GM18511 (cell line): ENCODE results near the gene VWA1.
"Not testable (repeated sequence)": the region's sequence is repeated elsewhere in the genome, so short reads cannot be mapped to it uniquely, and the experiment has no call there.

ENCODE experiments used
- ATAC-seq: cut with Tn5 transposase; IDR thresholded peaks from one replicate; pipeline ENCODE4 v1.9.1; 2021; ENCODE audit warnings: mild to moderate bottlenecking, moderate library complexity; ENCODE audit not compliant: unreplicated experiment

VWA1 gene

DNA sequence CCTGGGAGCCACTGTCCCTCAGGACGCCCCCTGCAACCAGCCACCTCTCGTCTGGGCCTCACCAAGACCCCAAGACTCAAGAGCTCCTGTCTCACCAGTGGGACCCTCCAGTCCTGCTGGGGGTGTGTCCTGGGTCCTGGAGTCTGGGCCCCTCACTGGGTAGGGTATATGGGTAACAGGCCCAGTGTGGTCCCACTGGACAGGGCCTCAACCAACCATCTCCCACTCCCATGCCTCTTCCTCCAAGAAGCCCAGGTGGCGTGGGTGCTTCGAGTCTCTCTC is 725 bp upstream of the VWA1 start:
- ATAC-seq: no peak

DNA sequence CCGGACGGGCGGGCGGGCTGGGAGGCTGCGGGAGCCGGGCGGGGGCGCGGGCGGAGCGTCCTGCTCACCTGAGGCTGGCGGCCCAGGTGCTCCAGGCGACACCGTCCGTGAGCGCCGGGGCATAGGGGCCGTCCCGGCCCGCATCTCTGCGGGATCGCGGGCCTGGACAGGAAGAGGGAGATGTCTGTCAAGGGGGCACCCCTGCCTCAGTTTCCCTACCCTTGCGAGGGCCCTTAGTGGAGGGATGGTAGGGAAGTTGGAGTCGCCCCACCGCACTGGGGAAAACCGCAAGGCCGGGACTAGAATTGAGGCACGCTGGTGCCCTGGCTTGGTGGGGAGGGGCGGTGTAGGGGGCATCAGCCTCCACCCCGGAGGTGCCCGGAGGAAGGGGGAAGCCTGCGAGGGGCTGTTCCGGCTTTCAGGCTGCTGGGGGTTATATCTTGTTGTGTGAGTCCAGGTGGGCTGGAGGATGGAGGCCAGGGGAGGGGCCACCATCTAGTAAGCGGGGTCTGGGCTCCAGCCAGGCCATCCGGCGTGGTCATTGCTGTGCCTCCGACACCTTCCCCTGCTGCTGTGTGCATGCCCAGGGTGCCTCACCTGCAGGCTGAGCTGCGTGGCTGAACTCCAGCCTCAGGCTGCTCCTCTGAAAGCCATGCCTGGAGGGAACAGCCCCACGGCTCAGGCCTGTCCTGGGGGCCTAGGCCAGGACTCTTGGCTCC is 580 bp downstream of the VWA1 start:
- ATAC-seq: no peak

DNA sequence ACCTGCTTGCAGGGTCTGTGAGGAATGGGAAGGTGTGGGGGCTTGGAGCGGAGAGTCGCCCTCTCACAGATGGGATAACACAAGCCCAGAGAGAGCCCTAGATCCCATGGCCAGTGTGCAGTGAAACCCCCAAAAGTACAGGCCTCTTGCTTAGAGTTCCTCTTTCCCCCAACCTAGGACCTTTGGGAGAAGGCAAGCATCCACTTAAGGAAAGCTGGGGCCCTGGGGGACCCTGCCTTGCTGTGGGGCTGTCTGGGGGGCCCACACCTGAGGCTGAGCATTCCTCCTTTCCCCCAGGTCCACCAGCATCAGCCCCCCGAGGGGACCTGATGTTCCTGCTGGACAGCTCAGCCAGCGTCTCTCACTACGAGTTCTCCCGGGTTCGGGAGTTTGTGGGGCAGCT is 1.1 kb downstream of the VWA1 start:
- no peak for ATAC-seq

DNA sequence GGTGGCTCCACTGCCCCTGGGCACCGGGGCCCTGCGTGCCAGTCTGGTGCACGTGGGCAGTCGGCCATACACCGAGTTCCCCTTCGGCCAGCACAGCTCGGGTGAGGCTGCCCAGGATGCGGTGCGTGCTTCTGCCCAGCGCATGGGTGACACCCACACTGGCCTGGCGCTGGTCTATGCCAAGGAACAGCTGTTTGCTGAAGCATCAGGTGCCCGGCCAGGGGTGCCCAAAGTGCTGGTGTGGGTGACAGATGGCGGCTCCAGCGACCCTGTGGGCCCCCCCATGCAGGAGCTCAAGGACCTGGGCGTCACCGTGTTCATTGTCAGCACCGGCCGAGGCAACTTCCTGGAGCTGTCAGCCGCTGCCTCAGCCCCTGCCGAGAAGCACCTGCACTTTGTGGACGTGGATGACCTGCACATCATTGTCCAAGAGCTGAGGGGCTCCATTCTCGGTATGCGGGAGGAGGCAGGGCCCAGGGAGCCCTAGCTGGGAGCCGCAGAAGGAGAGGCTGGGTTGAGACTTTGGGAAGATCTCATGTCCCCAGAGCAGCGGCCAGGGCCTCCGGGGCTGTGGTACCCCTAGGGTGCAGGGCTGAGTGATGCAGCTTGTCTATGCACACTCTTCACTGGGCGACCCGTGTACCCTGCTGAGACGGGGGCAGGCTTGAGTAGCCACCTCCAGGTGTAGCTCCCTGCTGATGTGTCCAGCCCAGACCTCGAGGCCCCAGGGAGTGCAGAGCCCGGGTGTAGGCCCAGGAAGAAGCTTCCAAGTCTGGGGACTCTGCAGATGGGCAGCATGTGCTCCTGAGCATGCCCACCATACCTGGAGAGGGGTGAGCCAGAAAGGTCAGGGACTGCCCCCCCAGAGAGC is 1.8 kb downstream of the VWA1 start:
- ATAC-seq: no peak

DNA sequence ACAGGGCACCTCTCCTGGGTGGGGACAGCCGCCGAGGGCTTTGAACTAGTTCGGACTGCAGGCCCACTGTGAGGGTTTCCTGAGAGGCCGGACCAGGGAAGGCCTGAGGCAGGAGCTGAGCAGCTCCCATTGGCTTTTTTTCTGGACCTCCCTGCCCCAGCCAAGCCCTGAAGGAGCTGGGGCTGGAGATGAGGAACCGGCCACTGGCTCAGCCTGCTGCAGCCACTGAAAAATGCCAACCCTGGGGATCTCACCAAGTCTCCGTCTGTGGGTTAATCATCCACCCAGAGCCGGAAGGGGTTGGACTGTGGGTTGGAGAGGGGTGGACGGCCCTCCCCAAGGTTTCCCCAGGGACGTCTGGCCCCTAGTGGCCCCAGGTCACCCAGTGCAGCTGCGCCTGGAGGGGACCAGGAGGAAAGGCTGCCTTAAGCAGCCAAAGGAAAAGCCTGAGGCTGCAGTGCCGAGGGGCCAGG is 2.5 kb downstream of the VWA1 start:
- peak; percentile 59 for ATAC-seq

DNA sequence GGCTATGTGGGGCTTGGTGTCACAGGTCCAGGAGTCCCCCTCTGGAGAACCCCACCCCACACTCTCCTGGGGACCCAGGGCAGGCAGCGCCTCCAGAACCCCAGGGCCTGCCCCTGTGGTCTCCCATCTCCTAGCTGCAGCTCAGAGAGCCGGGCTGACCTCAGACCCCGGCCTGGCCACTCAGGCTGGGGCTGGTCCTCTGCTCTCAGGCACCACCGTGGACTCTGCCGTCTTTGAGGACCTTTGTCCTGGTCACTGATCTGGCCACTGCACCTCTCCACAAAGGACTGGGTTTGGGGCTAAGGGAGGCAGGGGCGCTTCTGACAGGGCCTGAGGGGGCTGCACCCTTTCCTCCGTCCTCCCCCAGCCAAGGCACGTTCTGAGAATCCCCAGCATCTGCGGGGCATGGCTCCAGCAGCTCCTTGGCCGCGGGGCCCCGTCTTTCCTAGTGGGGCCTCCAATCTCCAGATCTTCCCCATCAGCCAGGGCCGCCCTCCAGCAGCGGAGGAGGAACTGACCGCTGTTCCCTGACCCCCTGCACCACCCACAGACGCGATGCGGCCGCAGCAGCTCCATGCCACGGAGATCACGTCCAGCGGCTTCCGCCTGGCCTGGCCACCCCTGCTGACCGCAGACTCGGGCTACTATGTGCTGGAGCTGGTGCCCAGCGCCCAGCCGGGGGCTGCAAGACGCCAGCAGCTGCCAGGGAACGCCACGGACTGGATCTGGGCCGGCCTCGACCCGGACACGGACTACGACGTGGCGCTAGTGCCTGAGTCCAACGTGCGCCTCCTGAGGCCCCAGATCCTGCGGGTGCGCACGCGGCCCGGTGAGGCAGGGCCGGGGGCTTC is 3.3 kb downstream of the VWA1 start:
- no peak for ATAC-seq

DNA sequence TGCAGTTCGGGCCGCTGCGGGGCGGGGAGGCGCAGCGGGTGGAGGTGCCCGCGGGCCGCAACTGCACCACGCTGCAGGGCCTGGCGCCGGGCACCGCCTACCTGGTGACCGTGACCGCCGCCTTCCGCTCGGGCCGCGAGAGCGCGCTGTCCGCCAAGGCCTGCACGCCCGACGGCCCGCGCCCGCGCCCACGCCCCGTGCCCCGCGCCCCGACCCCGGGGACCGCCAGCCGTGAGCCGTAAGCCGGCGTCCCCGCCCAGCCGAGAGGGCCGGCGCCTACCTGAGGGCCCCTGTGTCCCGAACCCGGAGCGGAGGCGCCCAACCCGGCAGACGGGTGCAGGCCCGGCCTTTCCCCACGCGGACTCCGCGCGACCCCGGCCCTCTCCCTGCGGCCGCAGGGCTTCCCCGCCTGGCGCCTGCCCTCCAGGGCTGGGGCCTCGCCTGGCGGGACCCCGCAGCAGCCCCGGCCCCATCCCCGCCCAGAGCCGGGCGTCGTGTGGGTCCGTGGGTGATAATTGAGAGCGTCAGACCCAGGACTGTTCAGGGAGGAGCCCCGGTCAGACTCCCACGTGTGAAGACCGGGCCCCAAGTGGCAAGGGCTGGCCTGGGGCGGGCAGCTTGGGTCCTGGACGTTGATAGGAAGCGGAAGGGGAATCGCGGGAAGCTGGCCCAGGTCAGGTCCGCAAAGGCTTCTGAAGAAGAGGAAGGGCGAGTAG is 4.2 kb downstream of the VWA1 start:
- ATAC-seq: no peak

DNA sequence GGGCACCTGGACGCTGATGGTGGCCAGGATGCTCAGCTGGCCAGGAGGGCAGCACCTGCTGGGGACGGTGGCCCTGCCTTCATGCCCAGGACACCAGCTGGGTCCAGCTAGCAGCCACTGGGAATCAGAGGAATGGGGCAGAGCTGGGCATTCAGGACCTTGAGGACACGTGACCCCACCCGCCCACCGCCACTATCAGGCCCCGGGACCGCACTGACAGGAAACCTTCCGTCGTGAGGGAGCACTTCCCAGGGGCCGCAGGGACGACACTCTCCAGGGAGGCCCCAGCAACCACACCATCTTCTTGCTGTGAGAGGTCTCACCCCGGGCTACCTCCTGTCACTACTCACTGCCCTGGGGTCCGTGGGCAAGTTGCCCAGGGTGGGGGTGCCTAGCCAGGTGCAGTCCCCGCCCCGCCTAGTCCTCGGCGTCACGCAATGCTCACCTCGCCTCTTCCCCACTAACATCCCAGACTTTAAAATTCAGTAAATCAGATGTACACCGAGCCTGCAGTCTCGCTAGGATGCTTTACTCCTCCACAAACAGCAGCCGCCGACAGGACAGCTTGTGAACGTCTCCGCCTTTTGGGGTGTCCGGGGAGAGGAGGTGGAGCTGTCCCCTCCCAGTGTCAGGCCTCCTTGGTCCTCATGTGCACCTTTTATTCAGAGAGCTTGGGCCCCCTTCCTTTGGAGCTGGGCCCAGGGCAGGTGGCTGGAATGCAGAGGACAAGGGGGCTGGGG is 4.9 kb downstream of the VWA1 start:
- ATAC-seq: no peak

DNA sequence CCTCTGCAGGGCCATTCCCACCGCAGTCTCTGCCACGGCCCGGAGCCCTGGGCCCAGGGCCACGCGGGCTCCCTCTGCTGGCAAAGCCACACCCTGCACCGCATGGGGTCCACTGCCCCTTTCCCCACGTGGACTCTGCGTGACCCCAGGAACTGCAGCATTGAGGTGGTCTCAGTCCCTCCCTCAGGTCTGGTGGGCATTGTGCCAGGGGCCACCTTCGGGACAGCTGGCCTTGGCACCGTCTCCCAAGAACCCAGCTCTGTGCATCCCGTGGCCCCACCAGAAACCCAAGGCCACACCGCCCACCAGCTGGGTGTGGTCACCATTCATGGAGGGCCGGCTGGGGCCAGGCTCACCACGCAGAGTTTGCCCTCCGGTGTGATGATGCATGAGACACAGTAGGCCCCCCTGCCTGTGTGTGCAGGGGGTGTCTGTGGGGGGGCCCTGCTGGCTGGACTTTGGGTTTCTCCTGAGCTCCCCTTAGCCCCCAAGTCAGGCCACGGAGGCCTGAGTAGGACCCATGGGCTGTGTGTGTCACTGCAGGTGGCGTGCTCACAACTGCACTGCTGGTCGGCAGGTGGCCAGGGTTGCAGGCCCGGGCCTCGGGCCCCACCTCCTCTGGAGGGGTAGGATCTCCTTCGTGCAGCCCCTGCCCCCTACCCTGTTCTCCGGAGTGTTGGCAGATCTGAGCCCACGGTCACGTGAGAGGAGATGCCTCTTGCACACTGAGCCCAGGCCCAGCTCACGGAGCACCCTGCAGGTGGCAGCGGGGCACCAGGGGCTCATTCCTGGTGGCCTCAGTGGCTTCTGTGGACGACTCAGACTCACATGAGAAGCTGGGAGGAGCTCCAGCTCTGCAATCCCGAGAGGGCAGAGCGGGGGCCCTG is 5.8 kb downstream of the VWA1 start:
- no peak for ATAC-seq

DNA sequence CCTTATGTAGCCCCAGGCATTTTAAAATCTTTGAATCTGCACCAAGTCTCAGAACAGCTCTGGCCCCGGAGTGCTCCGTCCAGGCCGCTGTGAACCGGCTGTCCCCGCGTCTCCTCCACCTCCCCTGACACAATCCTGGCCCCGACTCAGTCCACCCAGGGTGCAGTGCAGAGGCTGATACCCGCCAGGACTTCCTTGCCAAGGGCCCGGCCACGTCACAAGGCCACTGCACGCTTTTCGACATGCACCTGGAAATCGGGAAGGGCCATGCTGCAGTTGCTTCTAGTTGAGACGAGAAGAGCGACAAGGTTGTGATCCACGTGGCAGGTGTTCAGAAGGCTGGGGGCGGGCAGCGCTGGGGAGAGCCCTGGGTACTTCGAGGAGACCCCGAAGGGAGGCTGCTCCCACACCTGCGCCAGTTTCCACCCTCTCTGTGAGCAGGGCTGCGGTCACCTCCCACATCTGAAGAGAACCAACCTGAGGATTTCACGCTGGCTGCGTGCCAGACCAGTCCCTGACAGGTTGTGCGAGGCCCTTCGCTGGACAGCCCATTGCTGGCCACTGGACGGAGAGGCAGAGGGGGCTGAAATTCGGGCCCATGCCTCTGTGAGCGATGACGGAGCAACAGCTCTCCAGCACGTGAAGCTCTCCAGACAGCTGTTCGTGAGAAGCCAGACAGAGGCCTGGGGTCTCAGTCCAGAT is 6.7 kb downstream of the VWA1 start:
- ATAC-seq: no peak

DNA sequence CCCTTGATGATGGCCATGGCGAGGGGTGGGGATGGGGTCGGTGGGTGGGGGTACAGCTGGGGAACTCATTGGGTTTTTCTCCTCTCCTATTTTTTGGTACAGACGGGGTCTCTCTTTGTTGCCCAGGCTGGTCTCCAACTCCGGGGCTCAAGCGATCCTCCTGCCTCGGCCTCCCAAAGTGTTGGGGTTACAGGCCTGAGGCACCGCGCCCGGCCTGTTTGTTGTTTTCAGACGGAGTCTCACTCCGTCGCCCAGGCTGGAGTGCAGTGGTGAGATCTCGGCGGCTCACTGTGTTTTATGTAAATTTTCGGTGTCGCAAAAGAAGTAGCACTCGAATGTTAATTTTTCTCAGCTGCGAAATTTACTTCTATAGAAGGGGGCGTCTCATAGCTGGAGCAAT is 11.1 kb downstream of the VWA1 start:
- ATAC-seq: not testable (repeated sequence)

DNA sequence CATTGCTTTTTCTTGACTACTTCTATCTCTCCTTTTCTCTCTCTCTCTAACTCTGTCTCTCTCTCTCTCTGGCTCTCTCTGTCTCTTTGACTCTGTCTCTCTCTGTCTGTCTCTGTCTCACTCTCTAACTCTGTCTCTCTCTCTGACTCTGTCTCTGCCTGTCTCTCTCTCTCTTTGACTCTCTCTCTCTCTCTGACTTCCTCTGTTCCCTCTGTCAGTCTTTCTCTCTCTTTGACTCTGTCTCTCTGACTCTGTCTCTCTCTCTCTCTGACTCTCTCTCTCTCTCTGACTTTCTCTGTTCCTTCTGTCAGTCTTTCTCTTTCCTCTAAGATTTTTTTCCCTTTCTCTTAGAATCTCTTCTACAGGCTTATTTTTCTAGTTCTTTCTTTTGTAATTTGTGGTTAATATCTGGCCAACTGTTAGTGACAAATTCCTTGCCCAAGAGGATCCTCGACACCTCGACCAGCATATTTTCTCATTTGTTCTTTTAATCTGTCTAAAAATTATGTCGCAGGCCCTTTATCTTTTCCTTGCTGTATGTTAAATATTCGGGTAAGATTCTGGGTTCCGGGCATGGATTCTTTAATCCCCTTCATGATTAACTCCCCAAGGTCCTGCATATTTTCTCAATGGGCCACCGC is 13.7 kb downstream of the VWA1 start, which contains the start of gene ATAD3C:
ATAD3C (plus strand) TSS at position 591 of the 641 bp plus-strand sequence. CDS start 995 bp downstream, outside the sequence.
- ATAC-seq: no peak

DNA sequence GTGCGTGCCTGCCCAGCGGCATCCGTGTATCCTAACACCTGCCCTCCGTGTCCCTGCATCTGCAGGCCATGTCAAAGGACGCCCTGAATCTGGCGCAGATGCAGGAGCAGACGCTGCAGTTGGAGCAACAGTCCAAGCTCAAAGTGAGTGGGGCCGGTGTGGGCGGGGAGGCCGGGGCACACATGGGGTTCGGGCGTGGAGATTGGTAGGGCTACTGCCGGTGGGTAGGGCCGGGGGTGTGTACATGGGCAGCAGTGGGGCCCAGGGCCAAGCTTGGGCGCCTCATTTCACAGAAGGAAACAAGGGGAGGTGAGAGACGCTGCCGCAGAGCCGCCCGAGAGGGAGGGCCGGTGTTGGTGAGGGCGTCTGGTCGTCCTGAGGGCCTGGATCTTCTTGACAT is 15.1 kb downstream of the VWA1 start:
- ATAC-seq: not testable (repeated sequence)

DNA sequence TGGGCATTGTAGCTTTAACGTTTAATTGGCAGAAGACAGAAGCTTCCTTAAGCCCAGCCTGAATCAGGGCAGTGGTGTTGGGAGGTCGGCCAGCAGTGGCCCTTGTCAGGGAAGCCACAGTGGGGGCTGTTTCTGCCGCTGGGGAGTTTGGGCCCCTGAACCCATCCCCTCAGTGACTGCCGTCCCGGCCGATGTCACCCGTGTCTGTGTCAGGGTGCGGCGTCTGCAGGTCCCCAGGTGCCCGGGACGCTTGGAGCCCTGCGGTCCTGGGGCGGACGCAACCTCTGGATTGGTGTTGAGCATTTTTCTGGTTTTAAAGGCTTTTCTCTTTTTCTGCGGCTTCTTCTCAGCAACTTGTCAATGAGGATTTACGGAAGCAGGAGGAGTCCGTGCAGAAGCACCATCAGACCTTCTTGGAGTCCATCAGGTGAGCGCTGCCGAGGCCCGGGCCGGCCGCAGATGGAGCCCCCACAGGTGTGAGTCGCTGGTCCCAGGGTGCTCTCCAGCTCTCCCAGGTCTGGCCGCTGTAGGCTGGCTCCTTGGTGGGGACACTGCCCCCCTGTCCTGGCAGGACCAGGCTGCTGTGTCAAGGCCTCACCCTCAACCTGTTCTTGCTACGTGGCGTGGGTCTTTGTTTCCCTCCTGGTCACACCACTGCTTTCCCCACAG is 16.3 kb downstream of the VWA1 start:
- ATAC-seq: no peak

DNA sequence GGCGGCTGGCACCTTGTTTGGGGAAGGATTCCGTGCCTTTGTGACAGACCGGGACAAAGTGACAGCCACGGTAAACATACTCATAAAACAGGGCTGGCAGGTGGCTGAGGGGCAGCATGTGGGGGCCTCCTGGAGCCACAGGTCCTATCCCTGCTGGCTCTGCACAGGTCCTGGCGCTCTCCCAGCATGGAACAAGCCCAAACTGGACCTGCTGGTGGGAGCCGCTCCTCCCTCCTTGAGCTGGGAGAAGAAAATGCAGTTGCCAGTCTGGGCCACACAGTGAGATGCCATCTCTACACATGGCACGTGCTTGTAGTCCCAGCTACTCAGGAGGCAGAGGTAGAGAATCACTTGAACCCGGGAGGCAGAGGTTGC is 16.9 kb downstream of the VWA1 start:
- ATAC-seq: not testable (repeated sequence)

DNA sequence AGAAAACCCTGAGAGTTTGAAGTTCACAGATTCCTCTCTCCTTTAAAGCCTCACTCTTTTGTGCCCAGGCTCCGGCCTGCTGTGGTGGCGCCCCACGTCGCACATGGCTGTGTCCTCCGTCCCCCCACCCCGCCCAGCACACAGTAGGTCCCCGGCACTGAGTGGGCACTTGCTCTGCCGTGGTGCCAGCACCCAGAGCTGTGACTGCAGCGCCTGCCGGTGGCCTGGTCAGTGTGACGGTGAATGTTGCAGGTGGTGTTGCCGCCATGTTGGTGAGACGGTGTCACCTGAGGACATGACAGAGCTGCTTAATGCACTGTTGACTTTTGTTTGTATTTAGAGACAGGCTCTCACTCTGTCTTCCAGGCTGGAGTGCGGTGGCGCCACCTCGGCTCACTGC is 17.4 kb downstream of the VWA1 start:
- no peak for ATAC-seq

DNA sequence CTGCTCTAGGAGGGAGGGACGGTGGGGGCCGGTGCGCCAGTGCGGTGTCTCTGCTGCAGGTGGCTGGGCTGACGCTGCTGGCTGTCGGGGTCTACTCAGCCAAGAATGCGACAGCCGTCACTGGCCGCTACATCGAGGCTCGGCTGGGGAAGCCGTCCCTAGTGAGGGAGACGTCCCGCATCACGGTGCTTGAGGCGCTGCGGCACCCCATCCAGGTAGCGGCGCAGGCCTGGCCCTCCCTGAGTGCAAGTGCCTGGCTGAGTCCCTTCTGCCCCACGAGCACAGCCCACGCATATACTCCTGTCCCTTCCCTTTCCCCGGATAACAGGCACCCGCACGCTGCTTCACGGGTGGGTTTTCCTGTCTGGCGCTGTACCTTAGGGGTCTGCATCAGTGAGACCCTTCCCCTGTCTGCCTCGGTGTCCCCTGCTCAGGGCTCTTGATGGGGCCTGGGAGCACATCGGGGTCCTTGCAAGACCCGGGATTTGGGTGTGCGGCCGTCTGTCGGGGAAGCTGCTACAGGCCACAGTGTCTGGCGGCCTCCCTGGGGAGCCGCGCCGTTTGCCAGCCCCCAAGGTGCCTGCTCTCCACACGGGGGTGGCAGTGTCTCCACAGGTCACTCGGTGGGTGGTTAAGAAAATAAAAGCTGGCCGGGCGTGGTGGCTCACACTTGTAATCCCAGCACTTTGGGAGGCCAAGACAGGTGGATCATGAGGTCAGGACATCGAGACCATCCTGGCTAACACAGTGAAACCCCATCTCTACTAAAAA is 19.0 kb downstream of the VWA1 start:
- ATAC-seq: not testable (repeated sequence)
